Measurements from ENCODE around the gene FCSK.

Gene FCSK

DNA sequence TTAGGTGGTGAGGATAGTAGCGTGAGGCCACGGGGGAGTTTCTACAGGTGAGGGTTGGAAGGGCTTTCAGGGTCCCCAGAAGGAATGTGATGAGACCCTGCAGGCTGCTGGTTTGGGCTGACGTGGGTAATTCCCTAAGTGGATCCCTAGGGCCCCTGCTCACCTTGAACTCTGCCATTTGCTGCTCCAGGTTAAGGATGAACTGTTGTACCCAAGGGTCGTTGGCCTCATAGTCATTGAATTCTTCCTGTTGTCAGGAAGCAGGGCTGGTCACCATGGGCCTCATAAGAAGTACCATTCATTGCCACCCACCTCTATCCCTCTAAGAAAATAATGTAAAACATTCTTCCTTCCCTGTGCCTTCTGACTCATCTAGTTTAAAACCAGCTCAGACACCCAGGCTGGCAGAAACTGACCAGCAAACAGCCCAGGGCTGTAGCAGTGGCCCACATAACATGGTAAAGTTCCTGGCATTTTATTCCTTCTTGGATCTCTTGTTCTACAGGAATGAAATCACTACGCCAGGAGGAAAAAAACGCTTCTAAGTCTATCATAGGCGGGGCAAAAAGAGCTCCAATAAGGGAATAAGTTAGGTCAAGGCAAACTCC lies 27.6 kb downstream of the FCSK start:
- no peak for DNase-seq

- no peak for DNase-seq
Observed at GRCh38 chr16:70482624-70483023, 28.2 kb downstream of the FCSK start.

GRCh38 chr16:70483426-70483825 lies 29.0 kb downstream of the FCSK start:
- DNase-seq = no peak

DNA sequence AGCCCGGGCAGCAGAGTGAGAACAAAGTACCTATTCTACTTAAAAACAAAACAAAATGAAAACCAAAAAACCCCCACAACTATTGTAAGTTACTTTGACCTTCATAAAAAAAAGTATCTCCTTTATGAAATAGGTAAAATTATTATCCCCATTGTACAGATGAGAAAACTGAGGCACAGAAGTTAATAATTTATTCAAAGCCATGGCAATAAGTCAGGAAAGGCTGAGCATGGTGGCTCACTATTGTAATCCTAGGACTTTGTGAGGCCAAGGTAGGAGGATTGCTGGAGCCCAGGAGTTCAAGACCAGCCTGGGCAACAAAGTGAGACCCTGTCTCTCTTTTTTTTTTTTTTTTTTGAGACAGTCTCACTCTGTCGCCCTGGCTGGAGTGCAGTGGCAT lies 30.5 kb downstream of the FCSK start:
- DNase-seq = no peak

- no peak for DNase-seq
Observed at GRCh38 chr16:70490261-70490660, 35.9 kb downstream of the FCSK start.

DNA sequence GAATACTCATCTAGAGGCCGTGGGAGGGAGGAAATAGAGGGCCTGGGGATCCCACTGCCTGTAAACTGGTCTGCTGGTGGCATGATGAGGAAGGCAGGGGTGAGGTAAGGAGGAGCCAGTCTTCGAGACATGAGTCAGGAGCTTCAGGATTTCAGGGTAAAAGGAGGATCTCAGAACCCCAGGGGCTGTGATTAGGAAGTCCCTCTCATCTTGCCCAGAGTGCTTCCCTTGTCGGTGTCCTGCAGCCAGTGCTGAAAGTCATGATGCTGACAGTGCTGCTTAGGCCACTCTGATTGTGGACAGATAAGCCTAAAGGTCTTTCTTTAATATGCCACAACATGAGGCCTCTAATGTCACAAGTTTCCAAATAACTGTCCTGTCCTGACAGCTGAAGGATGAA lies 39.4 kb downstream of the FCSK start:
- DNase-seq = no peak

GRCh38 chr16:70494202-70494770 lies 39.9 kb downstream of the FCSK start:
- DNase-seq = no peak

GRCh38 chr16:70494777-70495176 lies 40.4 kb downstream of the FCSK start:
- DNase-seq = no peak

DNA sequence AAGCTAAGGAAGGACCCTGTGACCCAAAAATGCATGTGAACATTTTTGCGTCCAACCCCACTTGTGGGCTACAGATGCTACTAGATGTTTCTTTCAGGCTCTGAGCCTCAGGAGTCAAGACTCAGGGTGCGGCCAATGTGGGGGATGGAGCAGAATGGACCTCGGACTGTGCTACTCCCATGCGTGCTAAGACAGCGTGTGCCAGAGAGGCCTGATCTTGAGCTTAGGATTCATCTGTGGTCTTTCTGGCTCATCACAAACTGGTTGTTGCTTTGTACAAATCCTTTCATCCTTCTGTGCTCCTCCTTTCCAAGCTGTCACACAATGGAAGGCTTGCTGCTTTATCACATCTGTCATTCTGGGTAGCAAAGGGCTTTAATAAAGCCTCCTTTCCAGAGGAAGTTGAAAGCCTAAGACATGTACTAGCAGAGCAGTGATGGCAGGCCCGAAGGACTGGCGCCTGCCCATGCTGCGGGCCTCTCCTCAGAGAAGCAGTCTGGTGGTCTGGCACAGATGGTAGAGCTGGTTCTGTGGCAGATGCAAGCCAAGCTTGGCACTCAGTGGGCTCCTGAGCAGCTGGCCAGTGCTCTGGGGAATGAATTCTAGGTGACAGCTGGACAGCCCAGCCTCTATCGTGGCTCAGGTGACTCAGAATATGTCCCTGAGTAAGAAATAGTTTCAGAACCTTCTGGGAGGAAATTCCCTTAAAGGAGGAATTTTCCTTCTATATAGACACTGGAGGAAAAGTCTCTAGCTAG lies 41.2 kb downstream of the FCSK start:
- DNase-seq = no peak

- peak; percentile 40 for DNase-seq
Observed at GRCh38 chr16:70496513-70496912, 42.1 kb downstream of the FCSK start.

GRCh38 chr16:70508752-70509151 lies 54.4 kb downstream of the FCSK start:
- DNase-seq = no peak

- no peak for DNase-seq
Observed at GRCh38 chr16:70510216-70510615, 55.8 kb downstream of the FCSK start.

DNA sequence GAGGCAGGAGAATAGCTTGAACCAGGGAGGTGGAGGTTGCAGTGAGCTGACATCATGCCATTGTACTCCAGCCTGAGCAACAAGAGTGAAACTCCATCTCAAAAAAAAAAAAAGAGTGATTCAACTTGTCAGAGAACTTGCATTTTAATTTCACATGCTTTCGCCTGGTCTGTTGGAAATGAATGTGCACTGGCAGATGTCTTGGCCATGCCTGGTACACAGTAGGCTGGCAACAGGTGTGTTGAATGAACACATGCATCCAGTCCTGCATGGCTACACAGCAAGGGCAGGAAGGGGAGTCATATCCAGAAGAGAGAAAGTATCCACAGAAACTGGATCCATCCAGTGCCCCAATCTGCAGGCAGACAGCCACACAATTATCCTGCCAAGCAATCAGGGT lies 57.4 kb downstream of the FCSK start:
- no peak for DNase-seq

GRCh38 chr16:70512456-70512855 lies 58.1 kb downstream of the FCSK start:
- no peak for DNase-seq

DNA sequence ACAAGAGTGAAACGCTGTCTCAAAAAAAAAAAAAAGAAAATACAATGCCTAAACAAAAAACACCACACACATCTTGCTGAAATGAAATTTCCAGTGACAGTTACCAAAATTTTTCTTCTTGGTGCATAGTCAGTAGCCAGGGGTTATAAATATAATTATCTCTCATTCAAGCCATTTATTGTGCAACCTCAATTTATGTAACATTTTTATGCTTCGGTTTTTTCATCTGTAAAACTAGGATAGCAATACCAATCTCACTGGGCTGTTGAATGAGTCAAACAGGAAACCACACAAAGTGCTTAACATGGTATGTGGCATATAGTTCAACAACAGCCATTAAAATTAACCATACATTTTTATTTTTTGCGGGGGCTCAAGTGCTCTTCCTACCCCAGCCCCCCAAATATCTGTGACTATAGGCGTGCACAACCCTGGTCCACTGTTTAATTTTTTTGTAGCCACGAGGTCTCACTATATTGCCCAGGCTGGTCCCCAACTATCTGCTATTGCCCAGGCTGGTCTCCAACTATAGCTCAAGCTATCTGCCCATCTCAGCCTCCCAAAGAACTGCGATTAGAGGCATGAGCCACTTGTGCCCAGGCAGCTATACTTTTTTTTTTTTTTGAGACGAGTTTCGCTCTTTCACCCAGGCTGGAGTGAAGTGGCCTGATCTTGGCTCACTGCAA lies 66.4 kb downstream of the FCSK start:
- no peak for DNase-seq

- no peak for DNase-seq
Observed at GRCh38 chr16:70522216-70523075, 68.1 kb downstream of the FCSK start.

DNA sequence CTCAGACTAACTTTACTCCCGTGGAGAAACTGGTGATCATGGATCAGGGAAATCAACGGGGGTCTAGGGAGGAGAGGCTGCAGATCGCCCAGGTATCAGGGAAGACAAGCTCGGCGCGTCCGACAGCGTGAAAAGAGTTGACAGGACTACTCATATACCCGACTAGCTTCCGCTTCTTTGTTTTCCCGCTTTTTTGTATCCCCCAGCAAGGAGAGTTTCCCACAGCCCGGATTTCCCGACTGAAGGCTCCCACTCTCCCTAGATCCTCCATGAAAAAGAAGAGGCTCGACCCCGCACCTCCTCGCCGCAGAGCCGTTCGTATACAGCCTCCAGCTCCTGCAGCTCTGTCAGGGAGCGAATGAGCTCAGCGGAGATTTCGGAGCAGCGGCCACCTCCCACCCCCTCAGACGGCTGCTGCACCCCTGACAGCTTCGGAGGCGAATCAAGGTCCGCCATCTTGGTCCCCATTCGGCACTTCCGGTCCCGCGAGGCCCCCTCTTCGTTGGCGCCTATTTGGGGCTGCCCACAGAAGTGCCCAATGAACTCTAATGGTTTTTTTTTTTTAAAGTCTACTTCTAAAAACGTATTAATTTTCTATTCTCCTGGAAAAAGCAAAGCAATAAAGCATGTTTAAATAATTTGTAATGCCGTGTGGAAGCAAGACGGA lies 68.8 kb downstream of the FCSK start, which contains the start of gene COG4:
Gene COG4 (minus strand): TSS at position 479 of the 667 bp plus-strand sequence. CDS start 11 bp downstream, at position 468.
- DNase-seq = peak; percentile 94

GRCh38 chr16:70523743-70524398 lies 69.5 kb downstream of the FCSK start, which contains the start of gene SF3B3:
Gene SF3B3 (plus strand): TSS chr16:70523816. CDS start chr16:70526657, 2,841 bp downstream.
- peak; percentile 77 for DNase-seq

GRCh38 chr16:70524399-70524825 lies 70.0 kb downstream of the FCSK start:
- peak; percentile 45 for DNase-seq

GRCh38 chr16:70526403-70526802 lies 72.0 kb downstream of the FCSK start:
- DNase-seq = no peak

DNA sequence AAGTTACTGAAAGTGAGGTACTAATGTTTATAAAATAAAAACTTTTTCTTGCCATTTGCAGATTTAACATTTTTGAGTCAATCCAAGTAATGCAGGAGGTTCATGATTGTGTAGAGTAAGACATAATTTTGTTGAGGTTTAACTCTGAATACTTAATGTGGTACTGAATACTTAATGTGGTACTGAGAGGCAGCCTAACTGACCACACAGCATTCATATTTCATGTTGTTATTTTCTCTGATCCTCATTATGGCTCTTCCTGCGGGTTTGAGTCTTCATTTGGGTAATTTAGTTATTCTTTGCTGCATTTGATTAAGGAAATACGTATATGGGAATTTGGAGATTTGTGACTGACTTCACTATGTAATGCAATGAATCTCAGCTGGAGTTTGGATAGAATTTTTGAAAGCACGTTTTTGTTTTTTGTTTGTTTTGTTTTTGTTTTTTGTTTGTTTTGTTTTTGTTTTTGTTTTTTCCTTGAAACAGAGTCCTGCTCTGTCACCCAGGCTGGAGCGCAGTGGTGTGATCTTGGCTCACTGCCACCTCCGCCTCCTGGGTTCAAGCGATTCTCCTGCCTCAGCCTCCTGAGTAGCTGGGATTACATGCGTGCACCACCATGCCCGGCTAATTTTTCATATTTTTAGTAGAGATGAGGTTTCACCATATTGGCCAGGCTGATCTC lies 73.1 kb downstream of the FCSK start:
- no peak for DNase-seq

All from stimulated activated CD8-positive, alpha-beta memory T cell treated with anti-CD3 and anti-CD28 coated beads, Interleukin-4, amount 100 ng/mL, for 48 hours (primary cell).